Urinary bladder (tissue), 4 donors: ENCODE results near the gene WASF2. TPM values are rescaled to one million over a fixed set of nuclear protein-coding genes. Genes with fewer than 3 reads are reported as not detected.

Source experiments
- DNase-seq: peaks from one replicate; pipeline ENCODE4 v3.0.0-alpha.2; 2015; ENCODE audit errors: extremely low spot score
- H3K27ac ChIP-seq: one replicate; pipeline ENCODE4 v1.5.1; 2013; ENCODE audit warnings: low read depth, mild to moderate bottlenecking, moderate library complexity
- H3K36me3 ChIP-seq: one replicate; pipeline ENCODE4 v1.6.1; 2013; ENCODE audit warnings: mild to moderate bottlenecking, moderate library complexity; ENCODE audit not compliant: insufficient read depth
- H3K4me1 ChIP-seq: one replicate; pipeline ENCODE4 v1.6.1; 2013; ENCODE audit warnings: mild to moderate bottlenecking, moderate library complexity; ENCODE audit not compliant: insufficient read depth
- H3K4me3 ChIP-seq: one replicate; pipeline ENCODE4 v1.5.1; 2013; ENCODE audit warnings: low read depth, low read length
- WGBS: extraction: QIAGEN DNeasy Blood & Tissue Kit; methylation state at CpG from one replicate; pipeline ENCODE4 v1.1.7; 2013; 5-methylcytosine and 5-hydroxymethylcytosine counted together
- polyA plus RNA-seq: library from polyadenylated mRNA; stranded (reverse); fragments of 200-250 nt; gene quantifications from one replicate; pipeline ENCODE4 v1.2.3, GENCODE V29; 2013
- total RNA-seq: library from RNA; depleted of rRNA; stranded (reverse); fragments of >200 nt; gene quantifications from one replicate; pipeline ENCODE4 v1.2.3, GENCODE V29; 2014
- donor health status: healthy with polysubstance abuse.
- donor health status: healthy.

WASF2 gene
- total and polyA plus RNA-seq, 2 donors, result 40.7 to 83.6 TPM

- H3K4me1 ChIP-seq, result no peaks in the 10 kb centered on the region
- no peaks in the 10 kb centered on the region for H3K36me3 ChIP-seq
- no peak overlapping the region for H3K27ac ChIP-seq
- 84% methylated on average over 12 of the region's 12 CpGs for WGBS
- DNase-seq, result no peak
- H3K4me3 ChIP-seq, result no peak overlapping the region
Observed at GRCh38 chr1:27380766-27381733, 108.9 kb downstream of the WASF2 start.

GRCh38 chr1:27380224-27380623 lies 109.7 kb downstream of the WASF2 start:
- Histone ChIP-seq H3K27ac (no peak overlapping the region), H3K4me3 (no peak overlapping the region), H3K36me3 (no peaks in the 10 kb centered on the region), H3K4me1 (no peaks in the 10 kb centered on the region)
- WGBS, result 88% methylated on average over 4 of the region's 4 CpGs
- no peak for DNase-seq

- Histone ChIP-seq H3K27ac (no peak overlapping the region), H3K36me3 (no peaks in the 10 kb centered on the region), H3K4me1 (no peaks in the 10 kb centered on the region), H3K4me3 (no peak overlapping the region)
- 80% methylated on average over 11 of the region's 11 CpGs for WGBS
- no peak for DNase-seq
Observed at GRCh38 chr1:27379564-27380122, 110.3 kb downstream of the WASF2 start.

GRCh38 chr1:27377760-27378495 lies 112.0 kb downstream of the WASF2 start:
- no peak overlapping the region for H3K4me3 ChIP-seq
- H3K36me3 ChIP-seq, result no peaks in the 10 kb centered on the region
- H3K4me1 ChIP-seq, result no peaks in the 10 kb centered on the region
- no peak for DNase-seq
- WGBS, result 84% methylated on average over 12 of the region's 12 CpGs
- no peak overlapping the region for H3K27ac ChIP-seq

GRCh38 chr1:27374362-27375086 lies 115.4 kb downstream of the WASF2 start, which contains the start of gene FCN3:
FCN3 (minus strand) TSS chr1:27374824; CDS start chr1:27374818, 6 bp downstream.
- no peaks in the 10 kb centered on the region for H3K36me3 ChIP-seq
- H3K27ac ChIP-seq, result no peak within 1 kb of the TSS
- WGBS, result 74% methylated on average over 4 of the region's 4 CpGs
- H3K4me1 ChIP-seq, result no peaks in the 10 kb centered on the region
- DNase-seq, result no peak
- no peak within 1 kb of the TSS for H3K4me3 ChIP-seq

- 91% methylated on average over 11 of the region's 11 CpGs for WGBS
- Histone ChIP-seq H3K36me3 (no peaks in the 10 kb centered on the region), H3K4me1 (no peaks in the 10 kb centered on the region), H3K27ac (no peak overlapping the region), H3K4me3 (no peak overlapping the region)
- DNase-seq, result no peak
Observed at GRCh38 chr1:27372808-27373690, 116.9 kb downstream of the WASF2 start.

- Histone ChIP-seq H3K4me1 (no peaks in the 10 kb centered on the region), H3K36me3 (no peaks in the 10 kb centered on the region), H3K27ac (no peak overlapping the region), H3K4me3 (no peak overlapping the region)
- no peak for DNase-seq
- 88% methylated on average over 19 of the region's 19 CpGs for WGBS
Observed at GRCh38 chr1:27372022-27372807, 117.8 kb downstream of the WASF2 start.

- 76% methylated on average over 13 of the region's 13 CpGs for WGBS
- no peaks in the 10 kb centered on the region for H3K4me1 ChIP-seq
- no peak overlapping the region for H3K4me3 ChIP-seq
- H3K27ac ChIP-seq, result no peak overlapping the region
- H3K36me3 ChIP-seq, result no peaks in the 10 kb centered on the region
- DNase-seq, result no peak
Observed at GRCh38 chr1:27368869-27369582, 120.9 kb downstream of the WASF2 start.

- peak overlapping the region; percentile 78 for H3K4me3 ChIP-seq
Observed at GRCh38 chr1:27367160-27367650, 122.8 kb downstream of the WASF2 start.

GRCh38 chr1:27366411-27367159 lies 123.4 kb downstream of the WASF2 start, which contains the start of gene MAP3K6:
MAP3K6 (minus strand) TSS chr1:27366961; CDS start chr1:27366597, 364 bp downstream.
- H3K4me1 ChIP-seq, result no peaks in the 10 kb centered on the region
- peak; percentile 69 for DNase-seq
- H3K4me3 ChIP-seq, result peak within 1 kb of the TSS; percentile 78
- H3K27ac ChIP-seq, result peak within 1 kb of the TSS; percentile 91
- under 1% methylated on average over 67 of the region's 67 CpGs for WGBS
- H3K36me3 ChIP-seq, result no peaks in the 10 kb centered on the region

More at GRCh38 chr1:27367160-27367650, 122.8 kb downstream of the WASF2 start:
- peak overlapping the region; percentile 47 for H3K27ac ChIP-seq
- no peak for DNase-seq
- no peaks in the 10 kb centered on the region for H3K4me1 ChIP-seq
- H3K36me3 ChIP-seq, result no peaks in the 10 kb centered on the region
- 33% methylated on average over 8 of the region's 8 CpGs for WGBS

GRCh38 chr1:27366113-27366410 lies 123.9 kb downstream of the WASF2 start:
- Histone ChIP-seq H3K27ac (peak overlapping the region; percentile 91), H3K36me3 (no peaks in the 10 kb centered on the region), H3K4me1 (no peaks in the 10 kb centered on the region), H3K4me3 (peak overlapping the region; percentile 78)
- under 1% methylated on average over 30 of the region's 30 CpGs for WGBS
- no peak for DNase-seq
